K562 (cell line): Measurements from ENCODE around the gene RNASET2.

Experiments
- ADNP ChIP-seq: fragments of 200-800 bp; sonication (Bioruptor generic); IDR thresholded peaks from 2 replicates; pipeline ENCODE4 v1.6.1; 2016; ENCODE audit warnings: missing genetic modification characterization, missing compliant biosample characterization
- CBX8 ChIP-seq: fragments of 200-600 bp; sonication (generic); IDR thresholded peaks from 2 replicates; pipeline ENCODE4 v1.6.1; 2012; ENCODE audit warnings: borderline replicate concordance, mixed run types, low read depth, mild to moderate bottlenecking, moderate library complexity, mixed read lengths, low read length, control low read depth, inconsistent platforms; ENCODE audit not compliant: poor library complexity, severe bottlenecking; ENCODE audit errors: extremely low read depth
- EP300 ChIP-seq: IDR thresholded peaks from 2 replicates; pipeline ENCODE4 v1.6.1; 2012; ENCODE audit warnings: low read length, improper control_type of control experiment
- NCOA2 ChIP-seq, 2 experiments: fragments of 450-650 bp; IDR thresholded peaks; 2 replicates each; pipeline ENCODE4 v1.6.1; 2018; ENCODE audit warnings: mild to moderate bottlenecking in 2 of 2, moderate library complexity in 1 of 2; ENCODE audit not compliant: partially characterized antibody in 2 of 2
- NFE2L1 ChIP-seq: fragments of 450-650 bp; IDR thresholded peaks from 2 replicates; pipeline ENCODE4 v1.6.1; 2016; ENCODE audit warnings: missing genetic modification characterization, low read depth, mild to moderate bottlenecking, missing compliant biosample characterization, moderate library complexity, borderline replicate concordance
- SMAD1 ChIP-seq: fragments of 150-350 bp; IDR thresholded peaks from 2 replicates; pipeline ENCODE4 v1.6.1; 2014; ENCODE audit warnings: low read length, low read depth; ENCODE audit not compliant: partially characterized antibody
- USF1 ChIP-seq: sonication (generic); formaldehyde crosslinking; IDR thresholded peaks from 2 replicates; pipeline ENCODE4 v1.9.0; 2022; ENCODE audit warnings: mild to moderate bottlenecking, missing genetic modification reagents
- ZNF609 ChIP-seq: sonication (generic); formaldehyde crosslinking; IDR thresholded peaks from 2 replicates; pipeline ENCODE4 v1.8.1; 2023; ENCODE audit warnings: missing genetic modification reagents, mild to moderate bottlenecking, borderline replicate concordance
- ZNF830 ChIP-seq: fragments of 250-450 bp; sonication (Bioruptor Pico); IDR thresholded peaks from 2 replicates; pipeline ENCODE4 v1.5.0; 2021; ENCODE audit warnings: mild to moderate bottlenecking

- TF ChIP-seq SMAD1 (no peak), NFE2L1 (tag) (no peak), NCOA2 (IDR thresholded peaks at IDR 0.05; ENCODE audit: partially characterized antibody in 2 of 2) (no peak), ZNF830 (no peak), ZNF609 (CRISPR knock-in tag) (no peak), USF1 (no peak), ADNP (tag) (no peak), EP300 (no peak), CBX8 (no peak)
Measured at GRCh38 chr6:166924531-166924930, 31.8 kb downstream of the RNASET2 start.
